Epithelial cell of esophagus (primary cell): ENCODE measurements around the gene STOML3.

Experiments used
- DNase-seq: peaks from one replicate; pipeline ENCODE4 v3.0.0; 2010; ENCODE audit warnings: low read depth
- H3K4me3 ChIP-seq: 2 replicates; pipeline ENCODE4 v1.5.1; 2011; ENCODE audit warnings: mild to moderate bottlenecking, low read length, control low read depth
- TF ChIP-seq, protein P1 (sequence below): IDR thresholded peaks from 2 replicates; pipeline ENCODE4 v1.5.1; 2011; ENCODE audit warnings: low read depth, mild to moderate bottlenecking, low read length, control low read depth, inconsistent platforms; ENCODE audit not compliant: insufficient read depth; ENCODE audit errors: missing control alignments

Gene STOML3

DNA sequence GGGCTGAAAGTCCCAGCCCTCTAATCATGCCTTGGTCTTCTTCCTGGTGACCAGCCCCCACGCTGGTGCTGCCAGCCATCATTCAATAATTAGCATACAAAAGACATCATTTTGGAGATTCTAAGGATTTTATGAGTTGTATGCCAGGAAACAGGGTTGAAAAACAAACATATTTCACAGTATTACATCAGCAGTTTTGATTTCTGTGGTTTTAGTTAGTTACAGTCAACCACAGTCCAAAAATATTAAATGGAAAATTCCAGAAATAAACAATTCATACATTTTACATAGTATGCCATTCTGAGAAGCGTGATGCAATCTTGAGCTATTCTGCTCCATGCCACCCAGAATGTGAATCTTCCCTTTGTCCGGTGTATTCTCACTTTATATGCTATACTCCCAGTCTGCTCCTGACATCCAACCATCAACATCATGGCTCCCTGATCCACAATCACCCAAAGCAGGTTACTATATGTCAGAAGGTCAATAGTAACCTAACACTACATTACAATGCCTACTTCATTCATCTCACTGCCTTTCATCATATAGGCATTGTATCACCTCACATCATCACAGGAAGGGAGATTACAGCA lies 49.2 kb downstream of the STOML3 start:
- TF ChIP-seq, protein P1, sequence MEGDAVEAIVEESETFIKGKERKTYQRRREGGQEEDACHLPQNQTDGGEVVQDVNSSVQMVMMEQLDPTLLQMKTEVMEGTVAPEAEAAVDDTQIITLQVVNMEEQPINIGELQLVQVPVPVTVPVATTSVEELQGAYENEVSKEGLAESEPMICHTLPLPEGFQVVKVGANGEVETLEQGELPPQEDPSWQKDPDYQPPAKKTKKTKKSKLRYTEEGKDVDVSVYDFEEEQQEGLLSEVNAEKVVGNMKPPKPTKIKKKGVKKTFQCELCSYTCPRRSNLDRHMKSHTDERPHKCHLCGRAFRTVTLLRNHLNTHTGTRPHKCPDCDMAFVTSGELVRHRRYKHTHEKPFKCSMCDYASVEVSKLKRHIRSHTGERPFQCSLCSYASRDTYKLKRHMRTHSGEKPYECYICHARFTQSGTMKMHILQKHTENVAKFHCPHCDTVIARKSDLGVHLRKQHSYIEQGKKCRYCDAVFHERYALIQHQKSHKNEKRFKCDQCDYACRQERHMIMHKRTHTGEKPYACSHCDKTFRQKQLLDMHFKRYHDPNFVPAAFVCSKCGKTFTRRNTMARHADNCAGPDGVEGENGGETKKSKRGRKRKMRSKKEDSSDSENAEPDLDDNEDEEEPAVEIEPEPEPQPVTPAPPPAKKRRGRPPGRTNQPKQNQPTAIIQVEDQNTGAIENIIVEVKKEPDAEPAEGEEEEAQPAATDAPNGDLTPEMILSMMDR: no peak
- no peak for DNase-seq
- no peak overlapping the region for H3K4me3 ChIP-seq

GRCh38 chr13:38933786-38934185 lies 56.8 kb downstream of the STOML3 start:
- TF ChIP-seq, protein P1: no peak

GRCh38 chr13:38922170-38922569 lies 68.5 kb downstream of the STOML3 start:
- no peak for DNase-seq
- no peak overlapping the region for H3K4me3 ChIP-seq
- TF ChIP-seq, protein P1: no peak

More at GRCh38 chr13:38933786-38934185, 56.8 kb downstream of the STOML3 start:
- DNase-seq: no peak
- no peak overlapping the region for H3K4me3 ChIP-seq

GRCh38 chr13:38921081-38921480 lies 69.5 kb downstream of the STOML3 start:
- peak; percentile 80 for DNase-seq
- H3K4me3 ChIP-seq: no peak overlapping the region
- TF ChIP-seq, protein P1: no peak
